ENCODE data around the gene TMUB2. TPM values are rescaled to one million over a fixed set of nuclear protein-coding genes. Genes with fewer than 3 reads are reported as not detected.
A peak's percentile ranks its signal among the peaks of the same experiment; 100 is the strongest.
"Not testable (repeated sequence)": the region's sequence is repeated elsewhere in the genome, so short reads cannot be mapped to it uniquely, and the experiment has no call there.

The TMUB2 gene
- total and polyA plus RNA-seq, 4 donors: 32.1 to 40.2 (median 37.2) TPM

DNA sequence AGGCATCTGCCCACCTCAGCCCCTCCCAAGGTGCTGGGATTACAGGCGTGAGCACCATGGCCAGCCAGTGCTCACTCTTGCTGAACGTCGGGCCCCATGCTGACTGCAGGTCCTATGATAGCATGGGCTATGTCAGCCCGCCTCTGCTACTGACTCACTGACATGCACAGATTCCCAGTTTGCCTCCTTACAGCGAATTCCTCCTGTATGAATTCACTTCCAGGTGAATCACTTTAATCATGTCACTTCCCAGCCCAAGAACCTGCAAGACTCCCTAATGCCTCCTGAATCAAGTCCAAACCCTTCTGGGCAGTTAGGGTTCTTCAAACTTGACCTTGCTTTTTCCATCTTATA is 48.8 kb downstream of the TMUB2 start:
- no peak for ATAC-seq (ENCODE audit: insufficient read depth, low FRiP score)
- no peaks in the 10 kb centered on the region for H3K27me3 ChIP-seq (ENCODE audit: control insufficient read depth in 3 of 3, insufficient read depth in 3 of 3, low read length in 2 of 3)
- H3K9ac ChIP-seq (ENCODE audit: insufficient read depth in 1 of 2, low read length in 2 of 2): no peak overlapping the region
- no peaks in the 10 kb centered on the region for H3K9me3 ChIP-seq (ENCODE audit: control insufficient read depth in 4 of 4, insufficient read depth in 3 of 4, low read length in 3 of 4)
- H3K4me1 ChIP-seq (ENCODE audit: control insufficient read depth in 5 of 5, insufficient read depth in 5 of 5, low read length in 5 of 5): peaks cover 0 to 2% (median 0%) of the 10 kb centered on the region in 5 donors
- no peak overlapping the region for H3K4me3 ChIP-seq
- no peaks in the 10 kb centered on the region for H3K36me3 ChIP-seq (ENCODE audit: control insufficient read depth in 4 of 4, insufficient read depth in 4 of 4, low read length in 4 of 4)
- no peak overlapping the region for H3K27ac ChIP-seq (ENCODE audit: low read depth in 1 of 2, low read length in 1 of 2)
- TF ChIP-seq, protein P1, sequence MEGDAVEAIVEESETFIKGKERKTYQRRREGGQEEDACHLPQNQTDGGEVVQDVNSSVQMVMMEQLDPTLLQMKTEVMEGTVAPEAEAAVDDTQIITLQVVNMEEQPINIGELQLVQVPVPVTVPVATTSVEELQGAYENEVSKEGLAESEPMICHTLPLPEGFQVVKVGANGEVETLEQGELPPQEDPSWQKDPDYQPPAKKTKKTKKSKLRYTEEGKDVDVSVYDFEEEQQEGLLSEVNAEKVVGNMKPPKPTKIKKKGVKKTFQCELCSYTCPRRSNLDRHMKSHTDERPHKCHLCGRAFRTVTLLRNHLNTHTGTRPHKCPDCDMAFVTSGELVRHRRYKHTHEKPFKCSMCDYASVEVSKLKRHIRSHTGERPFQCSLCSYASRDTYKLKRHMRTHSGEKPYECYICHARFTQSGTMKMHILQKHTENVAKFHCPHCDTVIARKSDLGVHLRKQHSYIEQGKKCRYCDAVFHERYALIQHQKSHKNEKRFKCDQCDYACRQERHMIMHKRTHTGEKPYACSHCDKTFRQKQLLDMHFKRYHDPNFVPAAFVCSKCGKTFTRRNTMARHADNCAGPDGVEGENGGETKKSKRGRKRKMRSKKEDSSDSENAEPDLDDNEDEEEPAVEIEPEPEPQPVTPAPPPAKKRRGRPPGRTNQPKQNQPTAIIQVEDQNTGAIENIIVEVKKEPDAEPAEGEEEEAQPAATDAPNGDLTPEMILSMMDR (IDR thresholded peaks at IDR 0.05; ENCODE audit: control extremely low read depth, extremely low read depth): no peak
- no peak for DNase-seq
- WGBS, 2 donors: 87 to 94% methylated on average over 5 of the region's 5 CpGs

DNA sequence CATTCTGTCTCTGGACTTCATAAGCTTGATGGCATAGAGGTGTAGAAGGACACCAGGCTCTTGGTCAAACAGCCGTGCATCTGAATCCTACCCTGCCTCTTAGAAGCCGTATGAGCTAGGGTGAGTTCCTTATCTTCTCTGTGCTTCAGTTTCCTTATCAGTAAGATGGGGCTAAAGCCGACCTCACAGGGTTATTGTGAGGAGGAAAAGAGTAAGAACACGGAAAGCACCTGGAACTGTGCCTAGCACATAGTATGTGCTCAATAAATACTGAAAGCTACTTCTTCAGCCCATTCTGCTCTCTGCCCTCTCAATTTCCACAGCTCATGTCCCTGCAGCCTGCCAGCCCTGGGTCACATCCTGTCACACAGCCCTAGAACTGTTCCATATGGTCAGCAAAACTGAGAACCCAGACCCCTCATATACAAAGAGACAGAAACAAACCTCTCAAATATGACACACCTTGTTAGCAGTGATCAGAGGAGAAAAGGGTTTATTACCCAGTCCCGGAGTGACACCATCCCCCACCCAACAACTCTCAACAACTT is 49.7 kb downstream of the TMUB2 start:
- H3K36me3 ChIP-seq (ENCODE audit: control insufficient read depth in 4 of 4, insufficient read depth in 4 of 4, low read length in 4 of 4): no peaks in the 10 kb centered on the region
- H3K9ac ChIP-seq (ENCODE audit: insufficient read depth in 1 of 2, low read length in 2 of 2): no peak overlapping the region
- no peak overlapping the region for H3K4me3 ChIP-seq
- peaks cover 0 to 2% (median 0%) of the 10 kb centered on the region in 5 donors for H3K4me1 ChIP-seq (ENCODE audit: control insufficient read depth in 5 of 5, insufficient read depth in 5 of 5, low read length in 5 of 5)
- 62 to 69% methylated on average over 5 of the region's 5 CpGs for WGBS, 2 donors
- DNase-seq: peak in 1 of 3 donors; percentile 13
- no peak for ATAC-seq (ENCODE audit: insufficient read depth, low FRiP score)
- H3K27me3 ChIP-seq (ENCODE audit: control insufficient read depth in 3 of 3, insufficient read depth in 3 of 3, low read length in 2 of 3): no peaks in the 10 kb centered on the region
- TF ChIP-seq, protein P1 (IDR thresholded peaks at IDR 0.05; ENCODE audit: control extremely low read depth, extremely low read depth): no peak
- no peak overlapping the region for H3K27ac ChIP-seq (ENCODE audit: low read depth in 1 of 2, low read length in 1 of 2)
- H3K9me3 ChIP-seq (ENCODE audit: control insufficient read depth in 4 of 4, insufficient read depth in 3 of 4, low read length in 3 of 4): no peaks in the 10 kb centered on the region

DNA sequence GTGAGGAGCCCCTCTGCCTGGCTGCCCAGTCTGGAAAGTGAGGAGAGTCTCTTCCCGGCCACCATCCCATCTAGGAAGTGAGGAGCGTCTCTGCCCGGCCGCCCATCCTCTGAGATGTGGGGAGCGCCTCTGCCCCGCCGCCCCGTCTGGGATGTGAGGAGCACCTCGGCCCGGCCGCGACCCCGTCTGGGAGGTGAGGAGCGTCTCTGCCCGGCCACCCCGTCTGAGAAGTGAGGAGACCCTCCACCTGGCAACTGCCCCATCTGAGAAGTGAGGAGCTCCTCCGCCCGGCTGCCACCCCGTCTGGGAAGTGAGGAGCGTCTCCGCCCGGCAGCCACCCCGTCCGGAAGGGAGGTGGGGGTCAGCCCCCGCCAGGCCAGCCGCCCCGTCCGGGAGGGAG is 51.1 kb downstream of the TMUB2 start:
- not testable (repeated sequence) for H3K4me3 ChIP-seq; DNase-seq; H3K9ac ChIP-seq (ENCODE audit: insufficient read depth in 1 of 2, low read length in 2 of 2); H3K27me3 ChIP-seq (ENCODE audit: control insufficient read depth in 3 of 3, insufficient read depth in 3 of 3, low read length in 2 of 3); ATAC-seq (ENCODE audit: insufficient read depth, low FRiP score); H3K36me3 ChIP-seq (ENCODE audit: control insufficient read depth in 4 of 4, insufficient read depth in 4 of 4, low read length in 4 of 4); H3K4me1 ChIP-seq (ENCODE audit: control insufficient read depth in 5 of 5, insufficient read depth in 5 of 5, low read length in 5 of 5); H3K27ac ChIP-seq (ENCODE audit: low read depth in 1 of 2, low read length in 1 of 2); H3K9me3 ChIP-seq (ENCODE audit: control insufficient read depth in 4 of 4, insufficient read depth in 3 of 4, low read length in 3 of 4)
- 92 to 94% methylated on average over 19 to 23 of the region's 28 CpGs for WGBS, 2 donors

DNA sequence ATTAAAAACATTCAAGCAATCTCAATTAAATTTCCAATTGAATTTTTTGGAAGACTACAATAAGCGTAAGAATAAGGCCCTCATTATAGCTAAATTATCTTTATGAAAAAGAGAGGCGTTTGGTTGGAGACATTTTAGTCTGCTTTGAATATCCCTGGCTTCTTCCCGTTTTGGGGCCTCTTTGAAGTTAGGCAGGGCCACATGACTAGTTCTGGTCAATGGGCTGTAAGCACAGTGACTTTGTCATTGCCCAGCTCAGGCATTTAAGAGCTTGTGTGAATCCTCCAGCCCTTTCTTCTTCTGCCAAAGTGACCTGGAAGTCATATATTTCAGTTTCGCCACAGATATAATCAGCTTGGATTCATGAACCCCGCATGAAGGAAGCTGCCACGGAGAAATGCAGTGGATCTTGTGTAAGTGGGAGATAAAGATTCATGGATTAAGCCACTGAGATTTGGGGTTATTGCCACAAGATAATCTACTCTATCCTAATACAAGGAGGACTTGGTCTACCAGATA is 54.4 kb downstream of the TMUB2 start:
- Histone ChIP-seq H3K9ac (ENCODE audit: insufficient read depth in 1 of 2, low read length in 2 of 2) (no peak overlapping the region), H3K27me3 (ENCODE audit: control insufficient read depth in 3 of 3, insufficient read depth in 3 of 3, low read length in 2 of 3) (no peaks in the 10 kb centered on the region), H3K27ac (ENCODE audit: low read depth in 1 of 2, low read length in 1 of 2) (no peak overlapping the region), H3K9me3 (ENCODE audit: control insufficient read depth in 4 of 4, insufficient read depth in 3 of 4, low read length in 3 of 4) (no peaks in the 10 kb centered on the region), H3K36me3 (ENCODE audit: control insufficient read depth in 4 of 4, insufficient read depth in 4 of 4, low read length in 4 of 4) (no peaks in the 10 kb centered on the region), H3K4me3 (no peak overlapping the region), H3K4me1 (ENCODE audit: control insufficient read depth in 5 of 5, insufficient read depth in 5 of 5, low read length in 5 of 5) (no peaks in the 10 kb centered on the region)
- ATAC-seq (ENCODE audit: insufficient read depth, low FRiP score): no peak
- no peak for DNase-seq
- WGBS, 2 donors: 60 to 66% methylated on average over 6 of the region's 6 CpGs
- TF ChIP-seq, protein P1 (IDR thresholded peaks at IDR 0.05; ENCODE audit: control extremely low read depth, extremely low read depth): no peak

Small RNA genes within 50 kb of the gene (small RNA-seq; reads per million reads assigned to genes)
- not detected for gene MIR6782 (ENCODE audit: low replicate concordance)

Other genes with a start within 250 kb of the TMUB2 start
- gene PPY, start 244.5 kb upstream of the TMUB2 start, total RNA-seq: not detected
- not detected for gene PPY, start 244.5 kb upstream of the TMUB2 start, polyA plus RNA-seq
- under 1 TPM in 1 of 2 donors, not detected in 1; 0.25 TPM for gene PYY, start 233.0 kb upstream of the TMUB2 start, total RNA-seq
- gene PYY, start 233.0 kb upstream of the TMUB2 start, polyA plus RNA-seq: under 1 TPM in 1 of 2 donors, not detected in 1; 0.05 TPM
- gene NAGS, start 182.3 kb upstream of the TMUB2 start, total RNA-seq: 10 to 100 TPM in 1 of 2 donors, 1 to 10 TPM in 1; 2.6 to 10.7 TPM
- 1 to 10 TPM; 3.6 to 6.4 TPM for gene NAGS, start 182.3 kb upstream of the TMUB2 start, polyA plus RNA-seq
- gene TMEM101, start 172.0 kb upstream of the TMUB2 start, total RNA-seq: 10 to 100 TPM; 32.9 to 33.3 TPM
- gene TMEM101, start 172.0 kb upstream of the TMUB2 start, polyA plus RNA-seq: 10 to 100 TPM; 28.7 to 43.5 TPM
- 10 to 100 TPM; 14.8 to 45.3 TPM for gene LSM12, start 120.3 kb upstream of the TMUB2 start, total RNA-seq
- gene LSM12, start 120.3 kb upstream of the TMUB2 start, polyA plus RNA-seq: 10 to 100 TPM; 25.8 to 54.6 TPM
- gene G6PC3, start 116.2 kb upstream of the TMUB2 start, total RNA-seq: 10 to 100 TPM; 21.2 to 74.6 TPM
- 10 to 100 TPM; 84.8 to 87.4 TPM for gene G6PC3, start 116.2 kb upstream of the TMUB2 start, polyA plus RNA-seq
- gene HDAC5, start 63.3 kb upstream of the TMUB2 start, total RNA-seq: 10 to 100 TPM; 33.8 to 77.4 TPM
- 10 to 100 TPM; 29.6 to 39.0 TPM for gene HDAC5, start 63.3 kb upstream of the TMUB2 start, polyA plus RNA-seq
- 1 to 10 TPM in 1 of 2 donors, under 1 TPM in 1; 0.88 to 1.3 TPM for gene HROB, start 45.0 kb upstream of the TMUB2 start, total RNA-seq
- under 1 TPM; 0.61 to 0.87 TPM for gene HROB, start 45.0 kb upstream of the TMUB2 start, polyA plus RNA-seq
- gene ASB16, start 16.3 kb upstream of the TMUB2 start, total RNA-seq: under 1 TPM in 1 of 2 donors, not detected in 1; 0.11 TPM
- under 1 TPM; 0.10 TPM for gene ASB16, start 16.3 kb upstream of the TMUB2 start, polyA plus RNA-seq
- gene ATXN7L3, start 12.9 kb downstream of the TMUB2 start, total RNA-seq: 10 to 100 TPM; 30.1 to 70.6 TPM
- gene ATXN7L3, start 12.9 kb downstream of the TMUB2 start, polyA plus RNA-seq: 10 to 100 TPM; 50.4 to 50.7 TPM
- 10 to 100 TPM; 70.7 to 75.5 TPM for gene UBTF, start 32.7 kb downstream of the TMUB2 start, total RNA-seq
- 10 to 100 TPM; 31.9 to 33.8 TPM for gene UBTF, start 32.7 kb downstream of the TMUB2 start, polyA plus RNA-seq
- 10 to 100 TPM in 1 of 2 donors, 1 to 10 TPM in 1; 1.4 to 40.9 TPM for gene SLC4A1, start 81.2 kb downstream of the TMUB2 start, total RNA-seq
- under 1 TPM; 0.10 to 0.13 TPM for gene SLC4A1, start 81.2 kb downstream of the TMUB2 start, polyA plus RNA-seq
- gene RUNDC3A, start 121.6 kb downstream of the TMUB2 start, total RNA-seq: 1 to 10 TPM in 1 of 2 donors, under 1 TPM in 1; 0.61 to 4.9 TPM
- under 1 TPM; 0.70 to 0.91 TPM for gene RUNDC3A, start 121.6 kb downstream of the TMUB2 start, polyA plus RNA-seq
- 100 to 1,000 TPM in 1 of 2 donors, 10 to 100 TPM in 1; 66.4 to 134 TPM for gene SLC25A39, start 137.9 kb downstream of the TMUB2 start, total RNA-seq
- 100 to 1,000 TPM; 104 to 130 TPM for gene SLC25A39, start 137.9 kb downstream of the TMUB2 start, polyA plus RNA-seq
- 100 to 1,000 TPM; 300 to 753 TPM for gene GRN, start 158.3 kb downstream of the TMUB2 start, total RNA-seq
- 100 to 1,000 TPM; 160 to 719 TPM for gene GRN, start 158.3 kb downstream of the TMUB2 start, polyA plus RNA-seq
- gene FAM171A2, start 176.9 kb downstream of the TMUB2 start, total RNA-seq: 1 to 10 TPM; 1.1 to 8.0 TPM
- under 1 TPM; 0.47 TPM for gene FAM171A2, start 176.9 kb downstream of the TMUB2 start, polyA plus RNA-seq
- gene ITGA2B, start 202.7 kb downstream of the TMUB2 start, total RNA-seq: 1 to 10 TPM; 2.1 to 9.2 TPM
- 1 to 10 TPM; 1.4 to 6.3 TPM for gene ITGA2B, start 202.7 kb downstream of the TMUB2 start, polyA plus RNA-seq

Measured in lung (tissue), 13 donors.